ENCODE measurements around the gene FH. TPM values are rescaled to one million over a fixed set of nuclear protein-coding genes. Genes with fewer than 3 reads are reported as not detected.

FH gene
- total RNA-seq (2014; rRNA removed; shearing (Covaris generic)) = 87.5 and 97.5 TPM in 2 replicates

GRCh38 chr1:241519308-241520079 is at the start of gene FH:
Gene FH (minus strand): TSS chr1:241519755. CDS start chr1:241519722, 33 bp downstream.
- peaks cover 9% of the 10 kb centered on the region for H3K36me3 ChIP-seq
- 0 out of 2 replicates have a peak, but pooled peaks cover 2% of the 10 kb centered on the region for H3K4me1 ChIP-seq
- peak; percentile 94 to 98 for DNase-seq
- H3K4me3 ChIP-seq = peak within 1 kb of the TSS; percentile 80
- H3K27me3 ChIP-seq = no peaks in the 10 kb centered on the region
- H3K9me3 ChIP-seq (replicated peaks) = no peaks in the 10 kb centered on the region
- H3K27ac ChIP-seq = peak within 1 kb of the TSS; percentile 71

- no peak overlapping the region for H3K4me3 ChIP-seq
- no peaks in the 10 kb centered on the region for H3K4me1 ChIP-seq
- H3K9me3 ChIP-seq (replicated peaks) = no peaks in the 10 kb centered on the region
- H3K27me3 ChIP-seq = 0 out of 2 replicates have a peak, but pooled peaks cover 6% of the 10 kb centered on the region
- H3K27ac ChIP-seq = no peak overlapping the region
- no peak for DNase-seq
- H3K36me3 ChIP-seq = no peaks in the 10 kb centered on the region
Measured at GRCh38 chr1:241560849-241561187, 41.3 kb upstream of the FH start.

GRCh38 chr1:241560146-241560848 is 40.7 kb upstream of the FH start:
- no peaks in the 10 kb centered on the region for H3K36me3 ChIP-seq
- no peaks in the 10 kb centered on the region for H3K9me3 ChIP-seq (replicated peaks)
- 0 out of 2 replicates have a peak, but pooled peaks cover 9% of the 10 kb centered on the region for H3K27me3 ChIP-seq
- H3K27ac ChIP-seq = no peak overlapping the region
- H3K4me3 ChIP-seq = no peak overlapping the region
- H3K4me1 ChIP-seq = no peaks in the 10 kb centered on the region
- no peak for DNase-seq

GRCh38 chr1:241557551-241558193 is 38.1 kb upstream of the FH start:
- Histone ChIP-seq H3K4me3 (no peak overlapping the region), H3K27ac (no peak overlapping the region), H3K9me3 (replicated peaks) (no peaks in the 10 kb centered on the region), H3K4me1 (no peaks in the 10 kb centered on the region), H3K36me3 (no peaks in the 10 kb centered on the region), H3K27me3 (0 out of 2 replicates have a peak, but pooled peaks cover 9% of the 10 kb centered on the region)
- no peak for DNase-seq

- 0 out of 2 replicates have a peak, but pooled peaks cover 9% of the 10 kb centered on the region for H3K27me3 ChIP-seq
Measured at GRCh38 chr1:241557031-241557430, 37.5 kb upstream of the FH start.

GRCh38 chr1:241555526-241555925 is 36.0 kb upstream of the FH start:
- Histone ChIP-seq H3K4me3 (no peak overlapping the region), H3K9me3 (replicated peaks) (no peaks in the 10 kb centered on the region), H3K4me1 (no peaks in the 10 kb centered on the region), H3K27ac (no peak overlapping the region), H3K36me3 (no peaks in the 10 kb centered on the region), H3K27me3 (0 out of 2 replicates have a peak, but pooled peaks cover 9% of the 10 kb centered on the region)
- no peak for DNase-seq

More at GRCh38 chr1:241557031-241557430, 37.5 kb upstream of the FH start:
- no peak for DNase-seq
- Histone ChIP-seq H3K4me3 (no peak overlapping the region), H3K4me1 (no peaks in the 10 kb centered on the region), H3K9me3 (replicated peaks) (no peaks in the 10 kb centered on the region), H3K36me3 (no peaks in the 10 kb centered on the region), H3K27ac (no peak overlapping the region)

- Histone ChIP-seq H3K27me3 (0 out of 2 replicates have a peak, but pooled peaks cover 3% of the 10 kb centered on the region), H3K9me3 (replicated peaks) (no peaks in the 10 kb centered on the region), H3K4me3 (no peak overlapping the region), H3K36me3 (no peaks in the 10 kb centered on the region), H3K27ac (no peak overlapping the region), H3K4me1 (no peaks in the 10 kb centered on the region)
- DNase-seq = peak in 1 of 2 experiments; percentile 1
Measured at GRCh38 chr1:241553886-241554592, 34.5 kb upstream of the FH start.

- no peak for DNase-seq
- Histone ChIP-seq H3K4me1 (no peaks in the 10 kb centered on the region), H3K4me3 (no peak overlapping the region), H3K27me3 (0 out of 2 replicates have a peak, but pooled peaks cover 3% of the 10 kb centered on the region), H3K36me3 (no peaks in the 10 kb centered on the region), H3K27ac (no peak overlapping the region), H3K9me3 (replicated peaks) (no peaks in the 10 kb centered on the region)
Measured at GRCh38 chr1:241551759-241552638, 32.4 kb upstream of the FH start.

GRCh38 chr1:241550318-241550717 is 30.8 kb upstream of the FH start:
- H3K27ac ChIP-seq = no peak overlapping the region
- no peaks in the 10 kb centered on the region for H3K9me3 ChIP-seq (replicated peaks)
- 0 out of 2 replicates have a peak, but pooled peaks cover under 1% of the 10 kb centered on the region for H3K27me3 ChIP-seq
- no peak overlapping the region for H3K4me3 ChIP-seq
- DNase-seq = no peak
- no peaks in the 10 kb centered on the region for H3K36me3 ChIP-seq
- no peaks in the 10 kb centered on the region for H3K4me1 ChIP-seq

- Histone ChIP-seq H3K4me1 (no peaks in the 10 kb centered on the region), H3K27me3 (no peaks in the 10 kb centered on the region), H3K36me3 (no peaks in the 10 kb centered on the region), H3K9me3 (replicated peaks) (no peaks in the 10 kb centered on the region), H3K27ac (no peak overlapping the region), H3K4me3 (no peak overlapping the region)
- DNase-seq = no peak
Measured at GRCh38 chr1:241548008-241548407, 28.5 kb upstream of the FH start.

- H3K9me3 ChIP-seq (replicated peaks) = no peaks in the 10 kb centered on the region
- no peak overlapping the region for H3K4me3 ChIP-seq
- H3K27ac ChIP-seq = no peak overlapping the region
- H3K4me1 ChIP-seq = no peaks in the 10 kb centered on the region
- no peaks in the 10 kb centered on the region for H3K27me3 ChIP-seq
- H3K36me3 ChIP-seq = no peaks in the 10 kb centered on the region
- DNase-seq = no peak
Measured at GRCh38 chr1:241542199-241542907, 22.8 kb upstream of the FH start.

- DNase-seq = no peak
Measured at GRCh38 chr1:241536969-241537368, 17.4 kb upstream of the FH start.

GRCh38 chr1:241536304-241536703 is 16.7 kb upstream of the FH start:
- DNase-seq = no peak
- Histone ChIP-seq H3K9me3 (replicated peaks) (no peaks in the 10 kb centered on the region), H3K27me3 (no peaks in the 10 kb centered on the region), H3K36me3 (no peaks in the 10 kb centered on the region), H3K27ac (no peak overlapping the region), H3K4me3 (no peak overlapping the region), H3K4me1 (no peaks in the 10 kb centered on the region)

More at GRCh38 chr1:241536969-241537368, 17.4 kb upstream of the FH start:
- Histone ChIP-seq H3K36me3 (no peaks in the 10 kb centered on the region), H3K4me1 (no peaks in the 10 kb centered on the region), H3K4me3 (no peak overlapping the region), H3K27ac (no peak overlapping the region), H3K27me3 (no peaks in the 10 kb centered on the region), H3K9me3 (replicated peaks) (no peaks in the 10 kb centered on the region)
